HepG2 (cell line): Measurements from ENCODE around the gene PYGB. TPM values are rescaled to one million over a fixed set of nuclear protein-coding genes. Genes with fewer than 3 reads are reported as not detected.

Source experiments
- CREB1 ChIP-seq, 2 experiments: fragments of 450-650 bp in 1 of 2; IDR thresholded peaks; 2 replicates each; pipeline ENCODE4 v1.6.1; 2016 to 2017; ENCODE audit warnings: control low read depth in 1 of 2, mild to moderate bottlenecking in 1 of 2, missing compliant biosample characterization in 1 of 2, missing genetic modification characterization in 1 of 2
- HHEX ChIP-seq: IDR thresholded peaks from 2 replicates; pipeline ENCODE4 v1.6.1; 2016; ENCODE audit warnings: control low read depth
- NCOA1 ChIP-seq: sonication (generic); formaldehyde crosslinking; IDR thresholded peaks from 2 replicates; pipeline ENCODE4 v1.9.0; 2021; ENCODE audit warnings: missing genetic modification reagents
- PHF8 ChIP-seq: sonication (generic); formaldehyde crosslinking; IDR thresholded peaks from 2 replicates; pipeline ENCODE4 v1.5.0; 2020; ENCODE audit warnings: missing genetic modification reagents
- PRMT3 ChIP-seq: sonication (generic); formaldehyde crosslinking; IDR thresholded peaks from 2 replicates; pipeline ENCODE4 v1.8.1; 2022; ENCODE audit warnings: low read depth, mild to moderate bottlenecking, moderate library complexity, missing genetic modification reagents, borderline replicate concordance
- RBAK ChIP-seq: sonication (generic); formaldehyde crosslinking; IDR thresholded peaks from 2 replicates; pipeline ENCODE4 v1.5.1; 2020; ENCODE audit warnings: mild to moderate bottlenecking, missing genetic modification reagents
- RFX1 ChIP-seq: fragments of 450-650 bp; IDR thresholded peaks from 2 replicates; pipeline ENCODE4 v1.6.1; 2017
- SATB2 ChIP-seq: sonication (generic); formaldehyde crosslinking; IDR thresholded peaks from 2 replicates; pipeline ENCODE4 v1.5.0; 2020; ENCODE audit warnings: missing genetic modification reagents
- ZFP36L2 ChIP-seq: sonication (generic); formaldehyde crosslinking; IDR thresholded peaks from 2 replicates; pipeline ENCODE4 v1.4.0; 2020; ENCODE audit warnings: missing genetic modification reagents
- ZNF496 ChIP-seq: sonication (generic); formaldehyde crosslinking; IDR thresholded peaks from 2 replicates; pipeline ENCODE4 v1.8.1; 2023; ENCODE audit warnings: mild to moderate bottlenecking, moderate library complexity, missing genetic modification reagents; ENCODE audit not compliant: insufficient replicate concordance
- polyA plus RNA-seq, 8 experiments: library from polyadenylated mRNA; depleted of rRNA in 3 of 8; stranded (reverse) in 7 of 8; unstranded in 1 of 8; fragments of >200 nt; fragmentation: Illumina TruSeq in 4 of 8; extraction: Trizol in 4 of 8; gene quantifications; 2 replicates each; pipeline versions ENCODE4 v1.2.1 to v1.2.3, GENCODE V29; 2011 to 2016; ENCODE audit warnings: low read depth in 4 of 8, missing spikeins in 1 of 8, mixed read lengths in 1 of 8; ENCODE audit not compliant: insufficient read depth in 1 of 8
- total RNA-seq, 5 experiments: library from RNA; depleted of rRNA; stranded (reverse); fragments of >200 nt; fragmentation: Illumina TruSeq; extraction: Trizol; gene quantifications; 2 replicates each; pipeline ENCODE4 v1.2.3, GENCODE V29; 2016; ENCODE audit warnings: low read depth in 1 of 5
- TF ChIP-seq, protein P1 (sequence below): sonication (generic); formaldehyde crosslinking; conservative IDR thresholded peaks from 2 replicates; pipeline ENCODE4 v1.4.0; 2020; ENCODE audit warnings: missing genetic modification reagents
- TF ChIP-seq, protein P2 (sequence below): sonication (generic); formaldehyde crosslinking; IDR thresholded peaks from 2 replicates; pipeline ENCODE4 v1.4.0; 2020; ENCODE audit warnings: missing genetic modification reagents
- TF ChIP-seq, protein P3 (sequence below): sonication (generic); formaldehyde crosslinking; IDR thresholded peaks from 2 replicates; pipeline ENCODE4 v1.5.0; 2020; ENCODE audit warnings: missing genetic modification reagents, mild to moderate bottlenecking, borderline replicate concordance
- TF ChIP-seq, protein P4 (sequence below): IDR thresholded peaks from 2 replicates; pipeline ENCODE4 v1.6.1; 2016
- TF ChIP-seq, protein P5 (sequence below): sonication (generic); formaldehyde crosslinking; IDR thresholded peaks from 2 replicates; pipeline ENCODE4 v1.4.0; 2020; ENCODE audit warnings: missing genetic modification reagents

The PYGB gene
- total and polyA plus RNA-seq, 2 of the 13 experiments (the other 11 are each of a cell fraction or from before 2014, with no cell fraction given) = 24.2 to 86.3 TPM

DNA sequence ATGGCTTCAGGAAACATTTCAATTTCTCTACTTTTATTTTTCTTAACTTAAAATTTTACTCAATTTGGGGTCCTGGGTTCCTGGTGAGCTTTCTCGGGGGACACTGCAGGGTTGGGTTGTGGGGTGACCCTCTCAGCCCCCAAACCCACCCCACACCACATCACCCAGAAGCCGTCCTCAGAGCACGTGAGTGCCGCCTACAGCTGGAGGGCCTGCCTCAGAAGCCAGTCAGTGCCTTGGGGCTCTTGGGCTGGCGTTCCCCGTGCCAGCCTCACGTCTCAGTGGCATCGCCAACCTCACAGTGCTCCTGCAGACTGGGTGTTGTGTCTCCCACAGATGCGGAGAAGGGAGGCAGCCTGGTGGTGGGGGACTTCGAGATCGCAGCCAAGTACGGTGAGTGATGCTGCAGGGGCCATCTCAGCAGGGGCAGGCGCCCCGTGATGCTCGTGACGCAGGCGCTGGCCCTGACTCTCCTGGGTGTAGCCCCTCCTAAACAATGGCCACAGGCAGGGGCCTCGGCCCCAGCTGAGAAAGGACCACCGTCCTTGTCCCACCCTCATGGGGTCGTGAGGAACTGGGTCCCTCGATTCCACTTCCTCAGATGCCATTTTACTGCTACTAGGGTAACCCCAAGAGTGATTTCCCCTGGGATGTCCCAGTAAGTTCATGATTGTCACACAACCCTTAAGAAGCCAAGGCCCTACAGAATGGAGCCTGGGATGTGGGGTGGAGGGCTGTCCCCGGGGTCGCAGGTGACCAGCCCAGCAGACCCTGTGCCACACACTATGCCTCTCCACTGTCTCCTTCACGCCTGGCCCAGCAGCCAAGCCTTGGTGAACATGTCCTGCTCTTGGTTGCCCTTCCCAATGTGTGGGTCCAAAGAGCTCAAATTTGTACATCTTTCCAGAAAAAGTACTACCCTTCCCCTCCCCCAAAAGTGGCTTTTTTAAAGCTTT, 23.8 kb upstream of the PYGB start (continued):
- TF ChIP-seq, protein P1, sequence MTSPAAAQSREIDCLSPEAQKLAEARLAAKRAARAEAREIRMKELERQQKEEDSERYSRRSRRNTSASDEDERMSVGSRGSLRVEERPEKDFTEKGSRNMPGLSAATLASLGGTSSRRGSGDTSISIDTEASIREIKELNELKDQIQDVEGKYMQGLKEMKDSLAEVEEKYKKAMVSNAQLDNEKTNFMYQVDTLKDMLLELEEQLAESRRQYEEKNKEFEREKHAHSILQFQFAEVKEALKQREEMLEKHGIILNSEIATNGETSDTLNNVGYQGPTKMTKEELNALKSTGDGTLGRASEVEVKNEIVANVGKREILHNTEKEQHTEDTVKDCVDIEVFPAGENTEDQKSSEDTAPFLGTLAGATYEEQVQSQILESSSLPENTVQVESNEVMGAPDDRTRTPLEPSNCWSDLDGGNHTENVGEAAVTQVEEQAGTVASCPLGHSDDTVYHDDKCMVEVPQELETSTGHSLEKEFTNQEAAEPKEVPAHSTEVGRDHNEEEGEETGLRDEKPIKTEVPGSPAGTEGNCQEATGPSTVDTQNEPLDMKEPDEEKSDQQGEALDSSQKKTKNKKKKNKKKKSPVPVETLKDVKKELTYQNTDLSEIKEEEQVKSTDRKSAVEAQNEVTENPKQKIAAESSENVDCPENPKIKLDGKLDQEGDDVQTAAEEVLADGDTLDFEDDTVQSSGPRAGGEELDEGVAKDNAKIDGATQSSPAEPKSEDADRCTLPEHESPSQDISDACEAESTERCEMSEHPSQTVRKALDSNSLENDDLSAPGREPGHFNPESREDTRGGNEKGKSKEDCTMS (CRISPR knock-in tag) = no peak
- no peak for TF ChIP-seq ZNF496
- no peak for TF ChIP-seq RFX1
- TF ChIP-seq NCOA1 = no peak
- no peak for TF ChIP-seq HHEX (CRISPR knock-in tag)
- no peak for TF ChIP-seq ZFP36L2 (CRISPR knock-in tag)
- TF ChIP-seq, protein P2, sequence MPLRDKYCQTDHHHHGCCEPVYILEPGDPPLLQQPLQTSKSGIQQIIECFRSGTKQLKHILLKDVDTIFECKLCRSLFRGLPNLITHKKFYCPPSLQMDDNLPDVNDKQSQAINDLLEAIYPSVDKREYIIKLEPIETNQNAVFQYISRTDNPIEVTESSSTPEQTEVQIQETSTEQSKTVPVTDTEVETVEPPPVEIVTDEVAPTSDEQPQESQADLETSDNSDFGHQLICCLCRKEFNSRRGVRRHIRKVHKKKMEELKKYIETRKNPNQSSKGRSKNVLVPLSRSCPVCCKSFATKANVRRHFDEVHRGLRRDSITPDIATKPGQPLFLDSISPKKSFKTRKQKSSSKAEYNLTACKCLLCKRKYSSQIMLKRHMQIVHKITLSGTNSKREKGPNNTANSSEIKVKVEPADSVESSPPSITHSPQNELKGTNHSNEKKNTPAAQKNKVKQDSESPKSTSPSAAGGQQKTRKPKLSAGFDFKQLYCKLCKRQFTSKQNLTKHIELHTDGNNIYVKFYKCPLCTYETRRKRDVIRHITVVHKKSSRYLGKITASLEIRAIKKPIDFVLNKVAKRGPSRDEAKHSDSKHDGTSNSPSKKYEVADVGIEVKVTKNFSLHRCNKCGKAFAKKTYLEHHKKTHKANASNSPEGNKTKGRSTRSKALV = no peak
- TF ChIP-seq, protein P3, sequence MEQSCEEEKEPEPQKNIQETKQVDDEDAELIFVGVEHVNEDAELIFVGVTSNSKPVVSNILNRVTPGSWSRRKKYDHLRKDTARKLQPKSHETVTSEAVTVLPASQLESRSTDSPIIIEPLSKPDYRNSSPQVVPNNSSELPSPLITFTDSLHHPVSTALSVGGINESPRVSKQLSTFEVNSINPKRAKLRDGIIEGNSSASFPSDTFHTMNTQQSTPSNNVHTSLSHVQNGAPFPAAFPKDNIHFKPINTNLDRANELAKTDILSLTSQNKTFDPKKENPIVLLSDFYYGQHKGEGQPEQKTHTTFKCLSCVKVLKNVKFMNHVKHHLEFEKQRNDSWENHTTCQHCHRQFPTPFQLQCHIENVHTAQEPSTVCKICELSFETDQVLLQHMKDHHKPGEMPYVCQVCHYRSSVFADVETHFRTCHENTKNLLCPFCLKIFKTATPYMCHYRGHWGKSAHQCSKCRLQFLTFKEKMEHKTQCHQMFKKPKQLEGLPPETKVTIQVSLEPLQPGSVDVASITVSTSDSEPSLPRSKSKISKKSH (CRISPR knock-in tag) = peak; percentile 15; the same call in 1 of the 2 replicates
- TF ChIP-seq PRMT3 = no peak
- no peak for TF ChIP-seq PHF8 (CRISPR knock-in tag)
- TF ChIP-seq, protein P4, sequence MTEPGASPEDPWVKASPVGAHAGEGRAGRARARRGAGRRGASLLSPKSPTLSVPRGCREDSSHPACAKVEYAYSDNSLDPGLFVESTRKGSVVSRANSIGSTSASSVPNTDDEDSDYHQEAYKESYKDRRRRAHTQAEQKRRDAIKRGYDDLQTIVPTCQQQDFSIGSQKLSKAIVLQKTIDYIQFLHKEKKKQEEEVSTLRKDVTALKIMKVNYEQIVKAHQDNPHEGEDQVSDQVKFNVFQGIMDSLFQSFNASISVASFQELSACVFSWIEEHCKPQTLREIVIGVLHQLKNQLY (CRISPR knock-in tag) = no peak
- no peak for TF ChIP-seq SATB2 (CRISPR knock-in tag)
- TF ChIP-seq RBAK (CRISPR knock-in tag) = no peak
- TF ChIP-seq, protein P5, sequence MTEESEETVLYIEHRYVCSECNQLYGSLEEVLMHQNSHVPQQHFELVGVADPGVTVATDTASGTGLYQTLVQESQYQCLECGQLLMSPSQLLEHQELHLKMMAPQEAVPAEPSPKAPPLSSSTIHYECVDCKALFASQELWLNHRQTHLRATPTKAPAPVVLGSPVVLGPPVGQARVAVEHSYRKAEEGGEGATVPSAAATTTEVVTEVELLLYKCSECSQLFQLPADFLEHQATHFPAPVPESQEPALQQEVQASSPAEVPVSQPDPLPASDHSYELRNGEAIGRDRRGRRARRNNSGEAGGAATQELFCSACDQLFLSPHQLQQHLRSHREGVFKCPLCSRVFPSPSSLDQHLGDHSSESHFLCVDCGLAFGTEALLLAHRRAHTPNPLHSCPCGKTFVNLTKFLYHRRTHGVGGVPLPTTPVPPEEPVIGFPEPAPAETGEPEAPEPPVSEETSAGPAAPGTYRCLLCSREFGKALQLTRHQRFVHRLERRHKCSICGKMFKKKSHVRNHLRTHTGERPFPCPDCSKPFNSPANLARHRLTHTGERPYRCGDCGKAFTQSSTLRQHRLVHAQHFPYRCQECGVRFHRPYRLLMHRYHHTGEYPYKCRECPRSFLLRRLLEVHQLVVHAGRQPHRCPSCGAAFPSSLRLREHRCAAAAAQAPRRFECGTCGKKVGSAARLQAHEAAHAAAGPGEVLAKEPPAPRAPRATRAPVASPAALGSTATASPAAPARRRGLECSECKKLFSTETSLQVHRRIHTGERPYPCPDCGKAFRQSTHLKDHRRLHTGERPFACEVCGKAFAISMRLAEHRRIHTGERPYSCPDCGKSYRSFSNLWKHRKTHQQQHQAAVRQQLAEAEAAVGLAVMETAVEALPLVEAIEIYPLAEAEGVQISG (CRISPR knock-in tag) = no peak
- TF ChIP-seq CREB1 (IDR thresholded peaks at IDR 0.05) = no peak
- no peak for TF ChIP-seq CREB1 (CRISPR knock-in tag; IDR thresholded peaks at IDR 0.05)
